Stimulated activated CD8-positive, alpha-beta memory T cell treated with anti-CD3 and anti-CD28 coated beads, Interleukin-12 subunit alpha, Interleukin-12 subunit beta, amount 100 ng/mL, for 24 hours (primary cell): ENCODE data around the gene ZNF714.
"Not testable (repeated sequence)": the region's sequence is repeated elsewhere in the genome, so short reads cannot be mapped to it uniquely, and the experiment has no call there.

ENCODE experiments used
- DNase-seq: peaks from one replicate; pipeline ENCODE4 v3.0.0-alpha.2; 2020; ENCODE audit errors: extremely low read depth

The ZNF714 gene

GRCh38 chr19:21130097-21130775, 48.2 kb downstream of the ZNF714 start:
- DNase-seq = no peak

GRCh38 chr19:21133633-21134032, 51.6 kb downstream of the ZNF714 start:
- no peak for DNase-seq

GRCh38 chr19:21134934-21135366, 52.9 kb downstream of the ZNF714 start:
- no peak for DNase-seq

- no peak for DNase-seq
Measured at GRCh38 chr19:21135433-21135832, 53.4 kb downstream of the ZNF714 start.

GRCh38 chr19:21138130-21138529, 56.1 kb downstream of the ZNF714 start:
- DNase-seq = no peak

- not testable (repeated sequence) for DNase-seq
Measured at GRCh38 chr19:21141006-21141405, 59.0 kb downstream of the ZNF714 start.

GRCh38 chr19:21141787-21142464, 59.9 kb downstream of the ZNF714 start, which contains the start of gene ZNF431:
Gene ZNF431 (plus strand): TSS chr19:21142040. CDS start chr19:21142184, 144 bp downstream.
- peak; percentile 60 for DNase-seq

- DNase-seq = no peak
Measured at GRCh38 chr19:21143428-21143827, 61.4 kb downstream of the ZNF714 start.

GRCh38 chr19:21143854-21144253, 61.9 kb downstream of the ZNF714 start:
- no peak for DNase-seq

GRCh38 chr19:21147540-21147939, 65.5 kb downstream of the ZNF714 start:
- DNase-seq = no peak

- DNase-seq = no peak
Measured at GRCh38 chr19:21148681-21149080, 66.7 kb downstream of the ZNF714 start.

- no peak for DNase-seq
Measured at GRCh38 chr19:21149877-21150276, 67.9 kb downstream of the ZNF714 start.

- no peak for DNase-seq
Measured at GRCh38 chr19:21151460-21151859, 69.5 kb downstream of the ZNF714 start.

GRCh38 chr19:21158523-21159135, 76.6 kb downstream of the ZNF714 start:
- DNase-seq = no peak

- no peak for DNase-seq
Measured at GRCh38 chr19:21164541-21164940, 82.5 kb downstream of the ZNF714 start.

- DNase-seq = no peak
Measured at GRCh38 chr19:21166436-21166835, 84.4 kb downstream of the ZNF714 start.
